ENCODE results near the gene MAST4.

Gene MAST4

DNA sequence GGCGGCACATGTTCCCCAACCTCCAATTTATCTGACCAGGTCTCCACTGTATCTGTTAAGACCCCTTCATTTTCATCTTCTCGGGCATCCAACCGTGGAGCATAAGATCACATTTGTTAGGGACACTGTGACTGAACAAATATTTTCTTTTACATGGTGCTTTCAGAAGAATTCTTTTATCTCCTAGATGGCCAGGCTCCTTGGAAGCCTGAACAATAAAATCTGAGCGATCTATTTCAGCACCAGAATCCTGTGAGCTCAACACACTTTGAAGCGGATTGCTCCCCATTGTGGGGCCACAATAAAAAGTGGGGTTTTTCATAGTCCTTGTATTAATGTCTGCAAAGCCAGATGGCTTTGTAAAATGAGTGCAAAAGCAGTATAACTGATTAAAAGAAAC is 326.7 kb downstream of the MAST4 start:
- H3K9me3 ChIP-seq (ENCODE audit: control insufficient read depth, insufficient read depth, low read depth, low read length) = no peaks in the 10 kb centered on the region
- no peaks in the 10 kb centered on the region for H3K36me3 ChIP-seq (ENCODE audit: control insufficient read depth in 2 of 2, insufficient read depth in 1 of 2, low read length in 2 of 2)
- TF ChIP-seq ZNF112 (tag by site-specific recombination; IDR thresholded peaks at IDR 0.05) (no peak), ZNF473 (tag by site-specific recombination; IDR thresholded peaks at IDR 0.05) (no peak), GLI2 (tag by site-specific recombination; IDR thresholded peaks at IDR 0.05; ENCODE audit: borderline replicate concordance, low read depth) (no peak), ZFHX2 (tag by site-specific recombination; conservative IDR thresholded peaks at IDR 0.05) (no peak), TRIM28 (IDR thresholded peaks at IDR 0.05; ENCODE audit: borderline replicate concordance, low read length) (no peak), MYNN (tag by site-specific recombination; IDR thresholded peaks at IDR 0.05; ENCODE audit: borderline replicate concordance) (no peak), ZNF133 (tag by site-specific recombination; IDR thresholded peaks at IDR 0.05) (no peak), ZNF169 (tag by site-specific recombination; IDR thresholded peaks at IDR 0.05) (no peak), ZNF121 (tag by site-specific recombination; IDR thresholded peaks at IDR 0.05) (no peak), ZNF843 (tag by site-specific recombination; IDR thresholded peaks at IDR 0.05) (no peak), CTCF (tag by site-specific recombination; IDR thresholded peaks at IDR 0.05) (no peak), PRDM4 (tag by site-specific recombination; IDR thresholded peaks at IDR 0.05) (no peak), ZSCAN23 (tag by site-specific recombination; IDR thresholded peaks at IDR 0.05) (no peak), ZNF202 (tag by site-specific recombination; IDR thresholded peaks at IDR 0.05; ENCODE audit: borderline replicate concordance) (no peak), ZNF521 (tag by site-specific recombination; IDR thresholded peaks at IDR 0.05) (no peak)
- TF ChIP-seq, protein P1, sequence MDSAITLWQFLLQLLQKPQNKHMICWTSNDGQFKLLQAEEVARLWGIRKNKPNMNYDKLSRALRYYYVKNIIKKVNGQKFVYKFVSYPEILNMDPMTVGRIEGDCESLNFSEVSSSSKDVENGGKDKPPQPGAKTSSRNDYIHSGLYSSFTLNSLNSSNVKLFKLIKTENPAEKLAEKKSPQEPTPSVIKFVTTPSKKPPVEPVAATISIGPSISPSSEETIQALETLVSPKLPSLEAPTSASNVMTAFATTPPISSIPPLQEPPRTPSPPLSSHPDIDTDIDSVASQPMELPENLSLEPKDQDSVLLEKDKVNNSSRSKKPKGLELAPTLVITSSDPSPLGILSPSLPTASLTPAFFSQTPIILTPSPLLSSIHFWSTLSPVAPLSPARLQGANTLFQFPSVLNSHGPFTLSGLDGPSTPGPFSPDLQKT (IDR thresholded peaks at IDR 0.05; ENCODE audit: borderline replicate concordance, low read depth, low read length) = no peak
- no peaks in the 10 kb centered on the region for H3K4me1 ChIP-seq (ENCODE audit: control insufficient read depth, insufficient read depth, low read length)
- H3K4me3 ChIP-seq (ENCODE audit: low read depth, low read length) = no peak overlapping the region
- ChIA-PET CTCF (no interaction called here), POLR2A (no interaction called here)
- no peak overlapping the region for H3K27ac ChIP-seq (ENCODE audit: extremely low read depth, low read depth, low read length)

- Histone ChIP-seq H3K36me3 (ENCODE audit: control insufficient read depth in 2 of 2, insufficient read depth in 1 of 2, low read length in 2 of 2) (no peaks in the 10 kb centered on the region), H3K4me1 (ENCODE audit: control insufficient read depth, insufficient read depth, low read length) (no peaks in the 10 kb centered on the region), H3K4me3 (ENCODE audit: low read depth, low read length) (no peak overlapping the region), H3K27ac (ENCODE audit: extremely low read depth, low read depth, low read length) (no peak overlapping the region), H3K9me3 (ENCODE audit: control insufficient read depth, insufficient read depth, low read depth, low read length) (no peaks in the 10 kb centered on the region)
- ChIA-PET CTCF (no interaction called here), POLR2A (no interaction called here)
- TF ChIP-seq ZNF513 (tag by site-specific recombination; IDR thresholded peaks at IDR 0.05) (no peak), SCRT2 (tag by site-specific recombination; IDR thresholded peaks at IDR 0.05) (peak; percentile 47)
Observed at GRCh38 chr5:66923457-66923856, 327.3 kb downstream of the MAST4 start.
